Natural killer cell (primary cell): ENCODE results near the gene AGER. TPM values are rescaled to one million over a fixed set of nuclear protein-coding genes. Genes with fewer than 3 reads are reported as not detected.
"Not testable (repeated sequence)": the region's sequence is repeated elsewhere in the genome, so short reads cannot be mapped to it uniquely, and the experiment has no call there.

ENCODE experiments used
- ATAC-seq, 3 donors: fragments of 150-1000 bp in 2 of 3; fragments of 200-7000 bp in 1 of 3; cut with Tn5 transposase; 1 replicate in 1 of 3; 2 replicates in 2 of 3; pipeline ENCODE4 v1.10.0; 2021; ENCODE audit warnings: mild to moderate bottlenecking in 2 of 3, moderate library complexity in 2 of 3
- DNase-seq, 2 donors: peaks; one replicate each; pipeline versions ENCODE4 v3.0.0 to v3.0.0-alpha.2; 2013 to 2021; ENCODE audit warnings: mixed read lengths in 1 of 2
- H3K27ac ChIP-seq: one replicate; pipeline ENCODE4 v1.5.1; 2013; ENCODE audit warnings: mild to moderate bottlenecking, low read length
- H3K27me3 ChIP-seq: one replicate; pipeline ENCODE4 v1.6.1; 2013; ENCODE audit warnings: low read length; ENCODE audit not compliant: control insufficient read depth, insufficient read depth
- H3K36me3 ChIP-seq: one replicate; pipeline ENCODE4 v1.6.1; 2013; ENCODE audit warnings: low read length; ENCODE audit not compliant: control insufficient read depth, insufficient read depth
- H3K4me1 ChIP-seq: one replicate; pipeline ENCODE4 v1.6.1; 2013; ENCODE audit warnings: low read length; ENCODE audit not compliant: control insufficient read depth, insufficient read depth
- H3K4me3 ChIP-seq: one replicate; pipeline ENCODE4 v1.5.1; 2013; ENCODE audit warnings: low read length
- H3K9me3 ChIP-seq: one replicate; pipeline ENCODE4 v1.6.1; 2013; ENCODE audit warnings: low read length; ENCODE audit not compliant: control insufficient read depth, insufficient read depth
- H3K27ac Mint-ChIP-seq, 2 donors: one replicate each; pipeline ENCODE4 v1.8.0; 2022; ENCODE audit warnings: mild to moderate bottlenecking in 2 of 2, mixed read lengths in 2 of 2, moderate library complexity in 1 of 2
- H3K27me3 Mint-ChIP-seq, 2 donors: one replicate each; pipeline ENCODE4 v1.8.0; 2022; ENCODE audit warnings: low read depth in 2 of 2, mixed read lengths in 2 of 2
- H3K36me3 Mint-ChIP-seq: one replicate; pipeline ENCODE4 v1.8.0; 2022; ENCODE audit warnings: mixed read lengths
- H3K4me1 Mint-ChIP-seq, 2 donors: one replicate each; pipeline ENCODE4 v1.8.0; 2022; ENCODE audit warnings: mixed read lengths in 2 of 2
- H3K4me3 Mint-ChIP-seq: one replicate; pipeline ENCODE4 v1.8.0; 2022; ENCODE audit warnings: mild to moderate bottlenecking, moderate library complexity, mixed read lengths
- H3K9me3 Mint-ChIP-seq, 2 donors: one replicate each; pipeline ENCODE4 v1.8.0; 2022; ENCODE audit warnings: mixed read lengths in 2 of 2
- WGBS: methylation state at CpG from one replicate; pipeline ENCODE4 v1.1.7; 2013; ENCODE audit warnings: missing lambda C conversion rate; ENCODE audit not compliant: insufficient coverage; 5-methylcytosine and 5-hydroxymethylcytosine counted together
- intact Hi-C: fragments of 100-400 bp; cut with micrococcal nuclease; formaldehyde crosslinking; loops from one replicate; pipeline ENCODE4 v1.14.2; 2022
- total RNA-seq, 4 donors: library from RNA; stranded (reverse); fragments of 120-200 nt in 1 of 4; gene quantifications; one replicate each; pipeline versions ENCODE4 v1.2.3 to v1.2.4, GENCODE V29; 2013 to 2022
- TF ChIP-seq, protein P1 (sequence below): fragments of 200-600 bp; IDR thresholded peaks from one replicate; pipeline ENCODE4 v1.8.0; 2022; ENCODE audit warnings: antibody characterized with exemption

Gene AGER
- total RNA-seq, 3 donors from 2014 or later (not counting 1 experiment from before 2014, with no cell fraction given): 19.0 to 25.1 (median 22.9) TPM

- Mint-ChIP-seq H3K4me1 (peaks cover 51 to 73% of the 10 kb centered on the region in 2 donors), H3K9me3 (no peaks in the 10 kb centered on the region), H3K4me3 (peak overlapping the region; percentile 98), H3K27me3 (no peaks in the 10 kb centered on the region), H3K36me3 (no peaks in the 10 kb centered on the region), H3K27ac (peak overlapping the region; percentile 99)
- DNase-seq (no peak), ATAC-seq (no peak)
- peaks cover 7% of the 10 kb centered on the region for H3K36me3 ChIP-seq
- H3K9me3 ChIP-seq: no peaks in the 10 kb centered on the region
- no peaks in the 10 kb centered on the region for H3K27me3 ChIP-seq
- intact Hi-C loops: loop anchor here (10.0 kb wide), 1 partner anchor 220 kb away; the partner anchor contains the start of gene DXO
- H3K27ac ChIP-seq: peak overlapping the region; percentile 82
- TF ChIP-seq, protein P1, sequence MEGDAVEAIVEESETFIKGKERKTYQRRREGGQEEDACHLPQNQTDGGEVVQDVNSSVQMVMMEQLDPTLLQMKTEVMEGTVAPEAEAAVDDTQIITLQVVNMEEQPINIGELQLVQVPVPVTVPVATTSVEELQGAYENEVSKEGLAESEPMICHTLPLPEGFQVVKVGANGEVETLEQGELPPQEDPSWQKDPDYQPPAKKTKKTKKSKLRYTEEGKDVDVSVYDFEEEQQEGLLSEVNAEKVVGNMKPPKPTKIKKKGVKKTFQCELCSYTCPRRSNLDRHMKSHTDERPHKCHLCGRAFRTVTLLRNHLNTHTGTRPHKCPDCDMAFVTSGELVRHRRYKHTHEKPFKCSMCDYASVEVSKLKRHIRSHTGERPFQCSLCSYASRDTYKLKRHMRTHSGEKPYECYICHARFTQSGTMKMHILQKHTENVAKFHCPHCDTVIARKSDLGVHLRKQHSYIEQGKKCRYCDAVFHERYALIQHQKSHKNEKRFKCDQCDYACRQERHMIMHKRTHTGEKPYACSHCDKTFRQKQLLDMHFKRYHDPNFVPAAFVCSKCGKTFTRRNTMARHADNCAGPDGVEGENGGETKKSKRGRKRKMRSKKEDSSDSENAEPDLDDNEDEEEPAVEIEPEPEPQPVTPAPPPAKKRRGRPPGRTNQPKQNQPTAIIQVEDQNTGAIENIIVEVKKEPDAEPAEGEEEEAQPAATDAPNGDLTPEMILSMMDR: no peak
- no peak overlapping the region for H3K4me3 ChIP-seq
- 97% methylated on average over 4 of the region's 4 CpGs for WGBS
- peaks cover 67% of the 10 kb centered on the region for H3K4me1 ChIP-seq
Observed at GRCh38 chr6:32194388-32194787, 10.3 kb upstream of the AGER start.

- intact Hi-C loops: loop anchor here (10.0 kb wide), 1 partner anchor 218 kb away; the partner anchor contains the start of gene DXO
- Mint-ChIP-seq H3K4me3 (peak overlapping the region; percentile 94), H3K27ac (peak overlapping the region; percentile 99), H3K4me1 (peaks cover 62 to 84% of the 10 kb centered on the region in 2 donors)
- not testable (repeated sequence) for H3K9me3 Mint-ChIP-seq, DNase-seq, H3K36me3 ChIP-seq, H3K27me3 Mint-ChIP-seq, H3K9me3 ChIP-seq, ATAC-seq, H3K27me3 ChIP-seq, H3K36me3 Mint-ChIP-seq
- H3K4me3 ChIP-seq: peak overlapping the region; percentile 69
- peak overlapping the region; percentile 99 for H3K27ac ChIP-seq
- 71% methylated on average over 8 of the region's 13 CpGs for WGBS
- H3K4me1 ChIP-seq: peaks cover 80% of the 10 kb centered on the region
Observed at GRCh38 chr6:32193096-32193495, 9.0 kb upstream of the AGER start.

GRCh38 chr6:32192608-32193039 lies 8.6 kb upstream of the AGER start, which contains the start of gene GPSM3:
Gene GPSM3, minus strand, starts transcription at chr6:32192643. Its CDS starts 130 bp downstream, at chr6:32192513.
- TF ChIP-seq, protein P1: no peak
- Histone ChIP-seq H3K36me3 (peaks cover 10% of the 10 kb centered on the region), H3K4me1 (peaks cover 85% of the 10 kb centered on the region), H3K27me3 (no peaks in the 10 kb centered on the region), H3K9me3 (no peaks in the 10 kb centered on the region), H3K27ac (peak within 1 kb of the TSS; percentile 99), H3K4me3 (peak within 1 kb of the TSS; percentile 69)
- peak; percentile 50 to 83 for DNase-seq
- peaks cover 1% of the 10 kb centered on the region for H3K36me3 Mint-ChIP-seq
- H3K27ac Mint-ChIP-seq: peak within 1 kb of the TSS; percentile 99
- H3K4me3 Mint-ChIP-seq: peak within 1 kb of the TSS; percentile 94
- H3K4me1 Mint-ChIP-seq: peaks cover 66 to 86% of the 10 kb centered on the region in 2 donors
- intact Hi-C loops: loop anchor here (10.0 kb wide), 1 partner anchor 218 kb away; the partner anchor contains the start of gene DXO
- H3K27me3 Mint-ChIP-seq: no peaks in the 10 kb centered on the region
- WGBS: 0% methylated on average over 4 of the region's 5 CpGs
- no peaks in the 10 kb centered on the region for H3K9me3 Mint-ChIP-seq
- ATAC-seq: no peak

- peaks cover 8% of the 10 kb centered on the region for H3K36me3 Mint-ChIP-seq
- H3K4me3 Mint-ChIP-seq: peak overlapping the region; percentile 94
- intact Hi-C loops: loop anchor here (10.0 kb wide), 1 partner anchor 217 kb away; the partner anchor contains the start of gene DXO
- Histone ChIP-seq H3K4me1 (peaks cover 87% of the 10 kb centered on the region), H3K4me3 (peak overlapping the region; percentile 69), H3K9me3 (no peaks in the 10 kb centered on the region), H3K36me3 (peaks cover 17% of the 10 kb centered on the region), H3K27ac (peak overlapping the region; percentile 99), H3K27me3 (no peaks in the 10 kb centered on the region)
- H3K9me3 Mint-ChIP-seq: no peaks in the 10 kb centered on the region
- TF ChIP-seq, protein P1: no peak
- no peaks in the 10 kb centered on the region for H3K27me3 Mint-ChIP-seq
- peak in 1 of 2 donors; percentile 65 for DNase-seq
- peaks cover 70 to 90% of the 10 kb centered on the region in 2 donors for H3K4me1 Mint-ChIP-seq
- ATAC-seq: no peak
- H3K27ac Mint-ChIP-seq: peak overlapping the region; percentile 99
- 19% methylated on average over 14 of the region's 15 CpGs for WGBS
Observed at GRCh38 chr6:32191696-32192607, 7.9 kb upstream of the AGER start.
